ENCODE measurements around the gene PHAF1. TPM values are rescaled to one million over a fixed set of nuclear protein-coding genes. Genes with fewer than 3 reads are reported as not detected.

PHAF1 gene
- total and polyA plus RNA-seq, 2 of the 13 experiments (the other 11 are each of a cell fraction or from before 2014, with no cell fraction given): 48.3 to 174 TPM

- TF ChIP-seq KIAA2018 (CRISPR knock-in tag; IDR thresholded peaks at IDR 0.05; ENCODE audit: borderline replicate concordance) (no peak), TERF1 (CRISPR knock-in tag; IDR thresholded peaks at IDR 0.05) (peak; percentile 87; the same call in 1 of the 2 replicates), ATF5 (CRISPR knock-in tag; IDR thresholded peaks at IDR 0.05; ENCODE audit: low read depth) (no peak), PREB (CRISPR knock-in tag; IDR thresholded peaks at IDR 0.05) (no peak), ZNF318 (CRISPR knock-in tag; IDR thresholded peaks at IDR 0.05) (no peak), ZNF251 (CRISPR knock-in tag; IDR thresholded peaks at IDR 0.05) (no peak), HDAC6 (IDR thresholded peaks at IDR 0.05; ENCODE audit: low read depth, low read length) (no peak)
Observed at GRCh38 chr16:67184995-67185650, 75.4 kb downstream of the PHAF1 start (continued).

Measured in HepG2 (cell line).